SJCRH30 (cell line): ENCODE data around the gene BBIP1. TPM values are rescaled to one million over a fixed set of nuclear protein-coding genes. Genes with fewer than 3 reads are reported as not detected.
"Not testable (repeated sequence)": the region's sequence is repeated elsewhere in the genome, so short reads cannot be mapped to it uniquely, and the experiment has no call there.

Experiments used
- DNase-seq, 2 experiments: peaks; one replicate each; pipeline ENCODE4 v3.0.0-alpha.2; 2015 to 2020
- H3K27ac ChIP-seq: fragments of 250-450 bp; sonication (Bioruptor Pico); 2 replicates; pipeline ENCODE4 v1.5.1; 2020; ENCODE audit warnings: mild to moderate bottlenecking, moderate library complexity
- H3K27me3 ChIP-seq: fragments of 250-450 bp; sonication (Bioruptor Pico); 2 replicates; pipeline ENCODE4 v1.5.1; 2020; ENCODE audit warnings: mild to moderate bottlenecking, moderate library complexity
- H3K36me3 ChIP-seq: fragments of 250-450 bp; sonication (Bioruptor Pico); 2 replicates; pipeline ENCODE4 v1.5.1; 2020; ENCODE audit warnings: mild to moderate bottlenecking, moderate library complexity
- H3K4me1 ChIP-seq: fragments of 250-450 bp; sonication (Bioruptor Pico); 2 replicates; pipeline ENCODE4 v1.5.1; 2020; ENCODE audit warnings: mild to moderate bottlenecking, moderate library complexity
- H3K4me3 ChIP-seq: fragments of 250-450 bp; sonication (Bioruptor Pico); 2 replicates; pipeline ENCODE4 v1.5.1; 2020; ENCODE audit warnings: mild to moderate bottlenecking, moderate library complexity
- H3K9me3 ChIP-seq: fragments of 250-450 bp; sonication (Bioruptor Pico); replicated peaks from 2 replicates; pipeline ENCODE4 v1.5.1; 2020; ENCODE audit warnings: mild to moderate bottlenecking, moderate library complexity
- total RNA-seq: library from RNA; depleted of rRNA; stranded (reverse); fragments of >200 nt; shearing (Covaris generic); gene quantifications from 2 replicates; pipeline ENCODE4 v1.2.3, GENCODE V29; 2014

BBIP1 gene
- total RNA-seq, 1 experiment from 2014 or later = 57.0 TPM

DNA sequence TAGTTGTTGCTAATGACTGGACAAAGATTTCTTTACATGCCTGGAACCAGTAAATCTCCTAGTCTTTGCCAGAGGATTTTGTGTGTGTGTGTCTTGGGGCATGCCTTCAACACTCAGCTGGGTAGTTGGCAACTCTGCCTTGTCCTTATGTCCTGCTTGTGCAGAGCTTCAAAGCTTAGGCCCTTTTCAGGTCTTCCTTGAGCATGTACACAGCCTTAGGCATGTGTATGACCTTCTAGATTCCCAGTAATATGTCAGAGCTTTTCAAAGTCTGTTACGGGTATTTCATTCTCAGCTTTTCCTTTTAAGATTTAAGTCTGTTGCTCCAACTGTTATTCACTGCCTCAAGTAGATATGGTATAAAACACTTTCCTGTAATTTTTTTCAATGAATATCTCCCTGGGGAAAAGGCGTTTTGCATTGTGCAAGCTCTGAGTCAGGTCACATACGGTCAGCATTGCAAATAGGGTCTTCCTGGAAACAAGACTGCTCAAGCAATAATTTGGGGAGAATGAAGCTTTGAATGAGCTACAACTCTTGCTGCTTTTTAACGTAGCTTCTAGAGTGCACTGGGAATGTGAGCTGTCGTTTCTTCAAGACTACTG, 25.9 kb upstream of the BBIP1 start:
- H3K27ac ChIP-seq = no peak overlapping the region
- no peak overlapping the region for H3K4me3 ChIP-seq
- DNase-seq = no peak
- peaks cover 3% of the 10 kb centered on the region; the same call in 1 of the 2 replicates for H3K9me3 ChIP-seq
- no peaks in the 10 kb centered on the region for H3K4me1 ChIP-seq
- no peaks in the 10 kb centered on the region for H3K27me3 ChIP-seq
- H3K36me3 ChIP-seq = peaks cover 17% of the 10 kb centered on the region; the same call in 1 of the 2 replicates

DNA sequence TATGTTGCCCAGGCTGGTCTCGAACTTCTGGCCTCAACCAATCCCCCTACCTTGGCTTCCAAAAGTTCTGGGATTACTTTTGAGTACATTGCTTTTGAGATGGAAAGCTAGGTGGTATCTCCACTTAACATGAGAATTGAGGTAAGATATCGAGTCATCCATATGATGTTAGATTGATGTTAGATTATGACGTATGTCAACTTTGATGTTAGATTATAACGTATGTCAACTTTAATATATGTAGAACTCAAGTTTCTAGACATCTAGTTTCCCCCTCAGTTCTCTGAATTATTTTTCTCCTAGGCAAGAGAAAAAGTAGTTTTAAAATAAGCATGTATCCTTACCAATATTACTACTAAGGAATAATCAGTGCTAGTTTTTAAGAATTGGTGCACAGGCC, 20.4 kb upstream of the BBIP1 start:
- no peak overlapping the region for H3K27ac ChIP-seq
- H3K36me3 ChIP-seq = peaks cover 12% of the 10 kb centered on the region; the same call in 1 of the 2 replicates
- no peaks in the 10 kb centered on the region for H3K27me3 ChIP-seq
- no peak overlapping the region for H3K4me3 ChIP-seq
- H3K9me3 ChIP-seq = no peaks in the 10 kb centered on the region
- DNase-seq = no peak
- no peaks in the 10 kb centered on the region for H3K4me1 ChIP-seq

DNA sequence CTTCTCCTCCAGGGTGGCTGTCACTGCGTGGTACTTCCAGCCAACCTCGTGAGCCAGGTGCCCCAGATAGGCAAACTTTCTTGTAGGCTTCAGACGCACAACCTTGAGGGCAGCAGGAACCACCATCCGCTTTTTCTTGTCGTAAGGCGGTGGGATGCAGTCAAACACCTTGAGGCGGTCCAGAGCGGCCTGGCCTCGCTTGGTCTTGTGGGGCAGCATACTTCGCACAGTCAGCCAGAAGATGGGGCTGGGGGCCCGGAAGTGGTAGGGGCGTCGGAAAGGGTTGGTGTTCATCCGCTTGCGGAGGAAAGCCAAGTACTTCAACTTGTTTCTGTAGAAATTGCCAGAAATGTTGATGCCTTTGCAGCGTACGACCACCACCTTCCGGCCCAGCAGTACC, 17.8 kb upstream of the BBIP1 start:
- Histone ChIP-seq H3K4me3 (no peak overlapping the region), H3K36me3 (peaks cover 4% of the 10 kb centered on the region; the same call in 1 of the 2 replicates), H3K4me1 (no peaks in the 10 kb centered on the region), H3K27me3 (no peaks in the 10 kb centered on the region), H3K9me3 (no peaks in the 10 kb centered on the region), H3K27ac (no peak overlapping the region)
- no peak for DNase-seq

GRCh38 chr10:110932505-110933180, 13.7 kb upstream of the BBIP1 start:
- Histone ChIP-seq H3K4me1 (no peaks in the 10 kb centered on the region), H3K4me3 (no peak overlapping the region), H3K9me3 (no peaks in the 10 kb centered on the region), H3K27ac (no peak overlapping the region), H3K36me3 (peaks cover 2% of the 10 kb centered on the region; the same call in 1 of the 2 replicates), H3K27me3 (no peaks in the 10 kb centered on the region)
- no peak for DNase-seq

DNA sequence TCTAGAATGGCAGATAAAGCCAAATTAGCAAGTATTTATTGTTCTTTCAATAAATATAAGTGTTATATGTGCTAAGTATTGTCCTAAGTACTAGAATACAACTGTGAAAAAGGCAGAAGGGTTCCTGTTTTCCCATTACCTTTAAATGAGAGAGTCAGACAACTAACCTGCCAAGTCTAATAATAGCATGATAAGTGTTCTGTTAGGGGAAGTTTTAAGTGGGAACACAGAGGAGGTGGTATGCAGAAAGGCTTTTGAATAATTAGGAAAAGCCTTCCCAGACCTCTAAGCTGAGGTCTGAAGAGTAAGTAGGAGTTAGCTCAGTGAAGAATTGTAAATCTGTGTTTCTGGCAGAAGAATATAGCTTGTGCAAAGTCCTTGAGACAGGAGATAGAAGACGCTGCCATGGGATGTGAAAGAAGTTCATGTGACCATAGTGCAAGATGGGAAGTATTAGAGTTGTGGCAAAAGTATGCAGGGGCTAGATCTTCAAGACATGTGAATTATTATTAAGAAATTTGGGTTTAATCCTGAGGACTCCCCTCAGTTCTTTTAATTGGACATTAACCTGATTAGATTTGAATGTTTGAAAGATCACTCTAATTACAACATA, 12.9 kb upstream of the BBIP1 start:
- no peaks in the 10 kb centered on the region for H3K4me1 ChIP-seq
- H3K4me3 ChIP-seq = no peak overlapping the region
- no peak for DNase-seq
- H3K27me3 ChIP-seq = no peaks in the 10 kb centered on the region
- H3K27ac ChIP-seq = no peak overlapping the region
- H3K36me3 ChIP-seq = peaks cover 2% of the 10 kb centered on the region; the same call in 1 of the 2 replicates
- no peaks in the 10 kb centered on the region for H3K9me3 ChIP-seq

- H3K4me1 ChIP-seq = no peaks in the 10 kb centered on the region
- no peak overlapping the region for H3K27ac ChIP-seq
- H3K4me3 ChIP-seq = no peak overlapping the region
- DNase-seq = no peak
- no peaks in the 10 kb centered on the region for H3K9me3 ChIP-seq
- H3K27me3 ChIP-seq = no peaks in the 10 kb centered on the region
- peaks cover 2% of the 10 kb centered on the region; the same call in 1 of the 2 replicates for H3K36me3 ChIP-seq
These were observed 8.5 kb upstream of the BBIP1 start for GRCh38 chr10:110927461-110927860.

DNA sequence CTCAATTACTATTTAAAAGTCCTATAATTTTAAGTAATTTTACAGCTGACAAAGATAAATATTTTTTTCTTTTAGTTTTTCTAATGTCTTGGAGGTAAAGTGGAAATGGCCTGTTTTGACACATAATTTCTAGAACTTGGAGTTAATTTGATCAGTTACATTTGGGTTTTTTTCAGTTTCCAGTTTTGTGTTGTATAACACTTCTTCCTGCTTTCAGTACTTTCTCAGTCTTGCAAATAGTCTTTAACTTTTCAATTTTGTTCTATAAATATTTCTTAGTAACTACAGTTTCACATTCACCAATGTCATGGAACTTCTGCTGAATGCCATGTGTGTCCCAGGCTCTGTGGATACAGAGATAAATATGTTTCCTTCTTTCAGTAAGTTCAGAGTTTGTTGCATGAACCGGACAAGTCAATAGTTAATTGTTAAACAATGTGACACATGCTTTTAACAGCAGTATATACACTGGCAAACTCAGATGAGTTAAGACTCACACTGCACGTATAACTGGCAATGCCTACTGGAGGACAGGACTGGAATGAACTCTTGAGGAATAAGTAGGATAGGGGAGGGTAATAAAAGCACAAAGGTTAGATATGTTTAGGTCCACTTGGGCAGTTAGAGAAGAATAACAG, 5.0 kb upstream of the BBIP1 start:
- DNase-seq = no peak
- Histone ChIP-seq H3K36me3 (no peaks in the 10 kb centered on the region), H3K4me3 (no peak overlapping the region), H3K27ac (no peak overlapping the region), H3K9me3 (no peaks in the 10 kb centered on the region), H3K4me1 (no peaks in the 10 kb centered on the region), H3K27me3 (no peaks in the 10 kb centered on the region)

GRCh38 chr10:110919971-110920881, 1.2 kb upstream of the BBIP1 start:
- H3K27me3 ChIP-seq = no peaks in the 10 kb centered on the region
- no peaks in the 10 kb centered on the region for H3K36me3 ChIP-seq
- H3K4me1 ChIP-seq = peaks cover 6% of the 10 kb centered on the region
- H3K9me3 ChIP-seq = no peaks in the 10 kb centered on the region
- peak; percentile 52 to 70 for DNase-seq
- H3K27ac ChIP-seq = peak overlapping the region; percentile 26; the same call in 1 of the 2 replicates
- peak overlapping the region; percentile 84 for H3K4me3 ChIP-seq

- peak; percentile 76 to 100 for DNase-seq
- Histone ChIP-seq H3K27me3 (no peaks in the 10 kb centered on the region), H3K4me3 (peak within 1 kb of the TSS; percentile 84), H3K4me1 (peaks cover 6% of the 10 kb centered on the region), H3K27ac (peak within 1 kb of the TSS; percentile 88), H3K9me3 (no peaks in the 10 kb centered on the region), H3K36me3 (no peaks in the 10 kb centered on the region)
These were observed 460 bp upstream of the BBIP1 start, which contains the start of gene SHOC2 for GRCh38 chr10:110919349-110919931. TSS of gene SHOC2 (plus strand) at chr10:110919604. CDS start at chr10:110964359, 44,755 bp downstream.

DNA sequence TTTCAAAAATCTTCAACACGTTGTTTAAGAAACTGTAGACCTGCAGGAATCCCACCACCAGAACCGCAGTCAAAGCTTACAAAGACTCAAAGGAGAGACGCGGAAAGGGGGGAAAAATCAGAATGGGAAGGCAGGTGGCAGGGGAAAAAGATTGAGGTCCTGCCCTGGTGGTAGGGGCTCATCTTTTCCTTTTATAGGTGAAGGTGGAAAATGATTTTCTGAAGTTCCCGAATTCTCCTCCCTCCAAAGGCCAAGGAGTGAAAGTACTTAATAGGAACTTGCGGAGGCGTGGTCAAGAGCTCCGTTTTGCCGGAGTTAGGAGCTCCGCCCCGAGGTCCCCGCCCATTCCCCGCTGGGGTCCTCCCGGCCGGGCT, 724 bp downstream of the BBIP1 start:
- DNase-seq = peak; percentile 96

GRCh38 chr10:110916554-110917346, 2.2 kb downstream of the BBIP1 start:
- H3K4me3 ChIP-seq = no peak overlapping the region
- H3K9me3 ChIP-seq = no peaks in the 10 kb centered on the region
- H3K27ac ChIP-seq = no peak overlapping the region
- no peaks in the 10 kb centered on the region for H3K36me3 ChIP-seq
- no peak for DNase-seq
- H3K27me3 ChIP-seq = no peaks in the 10 kb centered on the region
- peaks cover 22% of the 10 kb centered on the region for H3K4me1 ChIP-seq

More for the DNA sequence above, 724 bp downstream of the BBIP1 start:
- no peaks in the 10 kb centered on the region for H3K9me3 ChIP-seq
- H3K27ac ChIP-seq = peak overlapping the region; percentile 88
- H3K4me1 ChIP-seq = peaks cover 9% of the 10 kb centered on the region
- H3K27me3 ChIP-seq = no peaks in the 10 kb centered on the region
- H3K36me3 ChIP-seq = no peaks in the 10 kb centered on the region
- peak overlapping the region; percentile 82 for H3K4me3 ChIP-seq

GRCh38 chr10:110915600-110915999, 3.4 kb downstream of the BBIP1 start:
- H3K36me3 ChIP-seq, H3K9me3 ChIP-seq, H3K27ac ChIP-seq, H3K4me3 ChIP-seq, H3K27me3 ChIP-seq, DNase-seq: not testable (repeated sequence)
- H3K4me1 ChIP-seq = peaks cover 23% of the 10 kb centered on the region

GRCh38 chr10:110915035-110915434, 3.9 kb downstream of the BBIP1 start:
- H3K27me3 ChIP-seq = no peaks in the 10 kb centered on the region
- no peak overlapping the region for H3K4me3 ChIP-seq
- no peaks in the 10 kb centered on the region for H3K9me3 ChIP-seq
- H3K4me1 ChIP-seq = peaks cover 23% of the 10 kb centered on the region
- DNase-seq = no peak
- H3K36me3 ChIP-seq = no peaks in the 10 kb centered on the region
- H3K27ac ChIP-seq = no peak overlapping the region
